Neural crest cell (in vitro differentiated cells): ENCODE results near the gene KLHDC4. TPM values are rescaled to one million over a fixed set of nuclear protein-coding genes. Genes with fewer than 3 reads are reported as not detected.

Source experiments
- DNase-seq: peaks from one replicate; pipeline ENCODE4 v3.0.0; 2021; ENCODE audit warnings: low read depth, mixed read lengths, low spot score
- H3K27ac Mint-ChIP-seq: one replicate; pipeline ENCODE4 v1.8.0; 2021; ENCODE audit warnings: mild to moderate bottlenecking, mixed read lengths; ENCODE audit not compliant: unreplicated experiment
- H3K27me3 Mint-ChIP-seq: 2 replicates; pipeline ENCODE4 v1.8.0; 2021; ENCODE audit warnings: low read depth, mild to moderate bottlenecking, mixed read lengths
- H3K36me3 Mint-ChIP-seq: 2 replicates; pipeline ENCODE4 v1.8.0; 2021; ENCODE audit warnings: low read depth, mild to moderate bottlenecking, mixed read lengths
- H3K4me1 Mint-ChIP-seq: 2 replicates; pipeline ENCODE4 v1.8.0; 2021; ENCODE audit warnings: mixed read lengths
- H3K4me3 Mint-ChIP-seq: one replicate; pipeline ENCODE4 v1.8.0; 2021; ENCODE audit warnings: mild to moderate bottlenecking, mixed read lengths
- H3K9me3 Mint-ChIP-seq: 2 replicates; pipeline ENCODE4 v1.8.0; 2021; ENCODE audit warnings: mixed read lengths
- CTCF ChIP-seq: fragments of 200-600 bp; sonication (generic); conservative IDR thresholded peaks from 2 replicates; pipeline ENCODE4 v1.5.0; 2021; ENCODE audit warnings: antibody characterized with exemption, mild to moderate bottlenecking
- total RNA-seq: library from RNA; stranded (reverse); gene quantifications from 2 replicates; pipeline ENCODE4 v1.2.1, GENCODE V29; 2021

KLHDC4 gene
- total RNA-seq, 1 donor from 2014 or later = 57.0 TPM

GRCh38 chr16:87715658-87716057, 50.1 kb downstream of the KLHDC4 start:
- DNase-seq = no peak
- TF ChIP-seq CTCF = no peak
- H3K4me3 Mint-ChIP-seq = no peak overlapping the region
- no peaks in the 10 kb centered on the region for H3K4me1 Mint-ChIP-seq
- H3K27me3 Mint-ChIP-seq = no peaks in the 10 kb centered on the region
- no peaks in the 10 kb centered on the region for H3K9me3 Mint-ChIP-seq
- peaks cover 17% of the 10 kb centered on the region for H3K36me3 Mint-ChIP-seq
- no peak overlapping the region for H3K27ac Mint-ChIP-seq

- Mint-ChIP-seq H3K9me3 (no peaks in the 10 kb centered on the region), H3K4me3 (no peak overlapping the region), H3K27ac (no peak overlapping the region), H3K4me1 (no peaks in the 10 kb centered on the region), H3K36me3 (peaks cover 17% of the 10 kb centered on the region), H3K27me3 (no peaks in the 10 kb centered on the region)
- no peak for DNase-seq
- no peak for TF ChIP-seq CTCF
Observed at GRCh38 chr16:87715231-87715630, 50.6 kb downstream of the KLHDC4 start.

GRCh38 chr16:87713451-87714229, 52.1 kb downstream of the KLHDC4 start:
- Mint-ChIP-seq H3K4me3 (no peak overlapping the region), H3K27me3 (no peaks in the 10 kb centered on the region), H3K4me1 (no peaks in the 10 kb centered on the region), H3K36me3 (peaks cover 7% of the 10 kb centered on the region), H3K27ac (no peak overlapping the region), H3K9me3 (no peaks in the 10 kb centered on the region)
- no peak for TF ChIP-seq CTCF
- no peak for DNase-seq

GRCh38 chr16:87712184-87712762, 53.5 kb downstream of the KLHDC4 start:
- H3K27me3 Mint-ChIP-seq = no peaks in the 10 kb centered on the region
- no peak overlapping the region for H3K27ac Mint-ChIP-seq
- H3K4me1 Mint-ChIP-seq = no peaks in the 10 kb centered on the region
- TF ChIP-seq CTCF = no peak
- no peak for DNase-seq
- no peaks in the 10 kb centered on the region for H3K9me3 Mint-ChIP-seq
- H3K36me3 Mint-ChIP-seq = peaks cover 2% of the 10 kb centered on the region
- no peak overlapping the region for H3K4me3 Mint-ChIP-seq

- Mint-ChIP-seq H3K36me3 (peaks cover 2% of the 10 kb centered on the region), H3K4me3 (no peak overlapping the region), H3K27ac (no peak overlapping the region), H3K9me3 (no peaks in the 10 kb centered on the region), H3K4me1 (peaks cover under 1% of the 10 kb centered on the region), H3K27me3 (no peaks in the 10 kb centered on the region)
- DNase-seq = no peak
- TF ChIP-seq CTCF = no peak
Observed at GRCh38 chr16:87710887-87711286, 54.9 kb downstream of the KLHDC4 start.
